Chondrocyte (in vitro differentiated cells): Measurements from ENCODE around the gene IL1B. TPM values are rescaled to one million over a fixed set of nuclear protein-coding genes. Genes with fewer than 3 reads are reported as not detected.

ENCODE experiments used
- DNase-seq: peaks from one replicate; pipeline ENCODE4 v3.0.0; 2021; ENCODE audit warnings: mixed read lengths, low spot score
- H3K27ac Mint-ChIP-seq: one replicate; pipeline ENCODE4 v1.8.0; 2021; ENCODE audit warnings: mild to moderate bottlenecking, moderate library complexity, mixed read lengths; ENCODE audit not compliant: unreplicated experiment
- H3K27me3 Mint-ChIP-seq: 2 replicates; pipeline ENCODE4 v1.8.0; 2021; ENCODE audit warnings: low read depth, mixed read lengths
- H3K36me3 Mint-ChIP-seq: 2 replicates; pipeline ENCODE4 v1.8.0; 2021; ENCODE audit warnings: low read depth, mixed read lengths
- H3K4me1 Mint-ChIP-seq: 2 replicates; pipeline ENCODE4 v1.8.0; 2021; ENCODE audit warnings: low read depth, mild to moderate bottlenecking, mixed read lengths
- H3K4me3 Mint-ChIP-seq: one replicate; pipeline ENCODE4 v1.8.0; 2021; ENCODE audit warnings: mild to moderate bottlenecking, moderate library complexity, mixed read lengths; ENCODE audit not compliant: unreplicated experiment
- H3K9me3 Mint-ChIP-seq: 2 replicates; pipeline ENCODE4 v1.8.0; 2021; ENCODE audit warnings: low read depth, mixed read lengths
- CTCF ChIP-seq: fragments of 200-600 bp; sonication (generic); IDR thresholded peaks from 2 replicates; pipeline ENCODE4 v1.5.0; 2021; ENCODE audit warnings: antibody characterized with exemption, mild to moderate bottlenecking, moderate library complexity
- total RNA-seq: library from RNA; stranded (reverse); gene quantifications from 3 replicates; pipeline ENCODE4 v1.2.1, GENCODE V29; 2021

Gene IL1B
- total RNA-seq, 1 donor from 2014 or later, result not detected

GRCh38 chr2:112788653-112789052 lies 47.9 kb downstream of the IL1B start:
- H3K36me3 Mint-ChIP-seq, result no peaks in the 10 kb centered on the region
- no peak for TF ChIP-seq CTCF
- peaks cover 5% of the 10 kb centered on the region for H3K9me3 Mint-ChIP-seq
- H3K27ac Mint-ChIP-seq, result no peak overlapping the region
- no peak overlapping the region for H3K4me3 Mint-ChIP-seq
- peaks cover 2% of the 10 kb centered on the region for H3K4me1 Mint-ChIP-seq
- no peak for DNase-seq
- no peaks in the 10 kb centered on the region for H3K27me3 Mint-ChIP-seq

GRCh38 chr2:112787729-112788393 lies 48.7 kb downstream of the IL1B start:
- TF ChIP-seq CTCF, result no peak
- Mint-ChIP-seq H3K27me3 (no peaks in the 10 kb centered on the region), H3K4me3 (no peak overlapping the region), H3K4me1 (no peaks in the 10 kb centered on the region), H3K9me3 (no peaks in the 10 kb centered on the region), H3K27ac (no peak overlapping the region), H3K36me3 (no peaks in the 10 kb centered on the region)
- DNase-seq, result no peak

GRCh38 chr2:112787294-112787693 lies 49.3 kb downstream of the IL1B start:
- Mint-ChIP-seq H3K27me3 (no peaks in the 10 kb centered on the region), H3K9me3 (no peaks in the 10 kb centered on the region), H3K4me3 (no peak overlapping the region), H3K36me3 (no peaks in the 10 kb centered on the region), H3K27ac (no peak overlapping the region), H3K4me1 (no peaks in the 10 kb centered on the region)
- no peak for DNase-seq
- TF ChIP-seq CTCF, result no peak

- Mint-ChIP-seq H3K27ac (no peak within 1 kb of the TSS), H3K4me3 (no peak within 1 kb of the TSS)
These were observed 52.1 kb downstream of the IL1B start, which contains the start of gene IL1A for GRCh38 chr2:112784199-112785189. Gene IL1A (minus strand): TSS chr2:112784493. CDS start chr2:112783770, 723 bp downstream.

More at GRCh38 chr2:112784199-112785189, 52.1 kb downstream of the IL1B start, which contains the start of gene IL1A:
- no peaks in the 10 kb centered on the region for H3K27me3 Mint-ChIP-seq
- H3K9me3 Mint-ChIP-seq, result no peaks in the 10 kb centered on the region
- TF ChIP-seq CTCF, result no peak
- H3K4me1 Mint-ChIP-seq, result no peaks in the 10 kb centered on the region
- H3K36me3 Mint-ChIP-seq, result no peaks in the 10 kb centered on the region
- DNase-seq, result no peak
